HepG2 (cell line): ENCODE results near the gene CYP46A1. TPM values are rescaled to one million over a fixed set of nuclear protein-coding genes. Genes with fewer than 3 reads are reported as not detected.

Source experiments
- ATAC-seq: fragments of 200-7000 bp; cut with Tn5 transposase; 3 replicates; pipeline ENCODE4 v1.9.1; 2020; ENCODE audit warnings: mild to moderate bottlenecking, moderate library complexity
- BruUV-seq: library from RNA; stranded (reverse); fragments of 400-500 nt; replicated peaks from 2 replicates; lab custom pipeline; 2021; lab: Mats Ljungman, UMichigan
- CTCF ChIA-PET: fragments of 300-600 bp; formaldehyde crosslinking; extraction: SDS; loops from one replicate; lab custom pipeline; 2021; ENCODE audit warnings: low total read pairs, inconsistent platforms, low intra/inter-chr PET ratio; lab: Yijun Ruan, JAX
- POLR2A ChIA-PET: fragments of 350-600 bp; sonication (Branson Sonifier 250); formaldehyde crosslinking; loops from one replicate; lab custom pipeline; 2020; ENCODE audit warnings: antibody characterized with exemption, inconsistent platforms; lab: Yijun Ruan, JAX
- DNase-seq: peaks from one replicate; pipeline ENCODE4 v3.0.0-alpha.2; 2015; ENCODE audit warnings: low spot score
- FAIRE-seq: peaks from 3 replicates; lab custom pipeline; 2011; peaks lifted over from hg19 to GRCh38; lab: Jason Lieb, UNC
- H2AFZ ChIP-seq: one replicate; pipeline ENCODE4 v1.6.1; 2011; ENCODE audit warnings: low read length, inconsistent platforms
- H3K27ac ChIP-seq: fragments of 300-600 bp; 3 replicates; pipeline ENCODE4 v1.8.0; 2011; ENCODE audit warnings: mixed run types, mild to moderate bottlenecking, mixed read lengths, low read length, inconsistent platforms; ENCODE audit not compliant: insufficient read depth; ENCODE audit errors: extremely low read length
- H3K27me3 ChIP-seq, 2 experiments: fragments of 200-600 bp in 1 of 2; 2 replicates in 1 of 2; 3 replicates in 1 of 2; pipeline versions ENCODE4 v1.6.0 to v1.8.0; 2011; ENCODE audit warnings: low read length in 2 of 2, mild to moderate bottlenecking in 2 of 2, moderate library complexity in 2 of 2, inconsistent platforms in 1 of 2; ENCODE audit not compliant: insufficient read depth in 2 of 2, control insufficient read depth in 1 of 2
- H3K36me3 ChIP-seq, 2 experiments: fragments of 200-600 bp in 1 of 2; replicated peaks in 1 of 2; 2 replicates in 1 of 2; 3 replicates in 1 of 2; pipeline versions ENCODE4 v1.5.1 to v1.8.0; 2011; ENCODE audit warnings: low read length in 2 of 2, inconsistent platforms in 1 of 2; ENCODE audit not compliant: insufficient read depth in 2 of 2, control insufficient read depth in 1 of 2
- H3K4me1 ChIP-seq: 2 replicates; pipeline ENCODE4 v1.5.1; 2012; ENCODE audit warnings: low read length, inconsistent platforms; ENCODE audit not compliant: insufficient read depth
- H3K4me2 ChIP-seq: 2 replicates; pipeline ENCODE4 v1.6.0; 2011; ENCODE audit warnings: low read depth, low read length, inconsistent platforms
- H3K4me3 ChIP-seq, 3 experiments: fragments of 200-600 bp in 1 of 3; sonication (generic), shearing (Covaris generic) in 1 of 3; replicated peaks in 1 of 3; 2 replicates each; pipeline ENCODE4 v1.5.1; 2011 to 2016; ENCODE audit warnings: low read length in 3 of 3, inconsistent platforms in 2 of 3, low read depth in 2 of 3, mild to moderate bottlenecking in 2 of 3, control low read depth in 1 of 3, mixed read lengths in 1 of 3; ENCODE audit not compliant: insufficient read depth in 1 of 3
- H3K79me2 ChIP-seq: one replicate; pipeline ENCODE4 v1.6.1; 2011; ENCODE audit warnings: low read length, inconsistent platforms; ENCODE audit not compliant: insufficient read depth
- H3K9ac ChIP-seq: 2 replicates; pipeline ENCODE4 v1.6.0; 2011; ENCODE audit warnings: mild to moderate bottlenecking, low read depth, low read length, inconsistent platforms; ENCODE audit not compliant: insufficient read depth
- H3K9me3 ChIP-seq: 2 replicates; pipeline ENCODE4 v1.5.1; 2012; ENCODE audit warnings: mild to moderate bottlenecking, low read length
- H4K20me1 ChIP-seq: 2 replicates; pipeline ENCODE4 v1.6.0; 2011; ENCODE audit warnings: inconsistent platforms, mild to moderate bottlenecking, low read length, moderate library complexity; ENCODE audit not compliant: insufficient read depth
- CEBPB ChIP-seq: IDR thresholded peaks from 2 replicates; pipeline ENCODE4 v1.6.1; 2011; ENCODE audit warnings: low read depth, low read length, improper control_type of control experiment, borderline replicate concordance
- HMGA1 ChIP-seq: sonication (generic); formaldehyde crosslinking; conservative IDR thresholded peaks from 2 replicates; pipeline ENCODE4 v1.4.0; 2020; ENCODE audit warnings: missing genetic modification reagents
- MAF1 ChIP-seq: sonication (generic); formaldehyde crosslinking; IDR thresholded peaks from 2 replicates; pipeline ENCODE4 v1.5.0; 2020; ENCODE audit warnings: missing genetic modification reagents, borderline replicate concordance
- PHF21A ChIP-seq: sonication (generic); formaldehyde crosslinking; IDR thresholded peaks from 2 replicates; pipeline ENCODE4 v1.5.0; 2020; ENCODE audit warnings: mild to moderate bottlenecking, missing genetic modification reagents
- POLR2AphosphoS5 ChIP-seq: IDR thresholded peaks from 2 replicates; pipeline ENCODE4 v1.6.1; 2012; ENCODE audit warnings: low read depth, low read length
- SMAD1 ChIP-seq: sonication (generic); formaldehyde crosslinking; IDR thresholded peaks from 2 replicates; pipeline ENCODE4 v1.4.0; 2020; ENCODE audit warnings: missing genetic modification reagents, low read depth, mild to moderate bottlenecking, borderline replicate concordance
- TCF7L2 ChIP-seq: IDR thresholded peaks from 2 replicates; pipeline ENCODE4 v1.6.1; 2011; ENCODE audit warnings: mild to moderate bottlenecking, low read depth, low read length, moderate library complexity
- ZNF629 ChIP-seq: sonication (generic); formaldehyde crosslinking; conservative IDR thresholded peaks from 2 replicates; pipeline ENCODE4 v1.5.0; 2020; ENCODE audit warnings: missing genetic modification reagents
- ZNF703 ChIP-seq: sonication (generic); formaldehyde crosslinking; IDR thresholded peaks from 2 replicates; pipeline ENCODE4 v1.5.1; 2020; ENCODE audit warnings: missing genetic modification reagents, mild to moderate bottlenecking, moderate library complexity, borderline replicate concordance
- ZNF878 ChIP-seq: sonication (generic); formaldehyde crosslinking; IDR thresholded peaks from 2 replicates; pipeline ENCODE4 v1.8.1; 2023; ENCODE audit warnings: mild to moderate bottlenecking, missing genetic modification reagents, moderate library complexity
- ZSCAN25 ChIP-seq: sonication (generic); formaldehyde crosslinking; IDR thresholded peaks from 2 replicates; pipeline ENCODE4 v1.8.0; 2022; ENCODE audit warnings: mild to moderate bottlenecking, missing genetic modification reagents
- WGBS: methylation state at CpG from one replicate; pipeline ENCODE4 v1.1.6; 2017; ENCODE audit warnings: low lambda C conversion rate; 5-methylcytosine and 5-hydroxymethylcytosine counted together
- in situ Hi-C: cut with HindIII; loops from 2 replicates; pipeline ENCODE4 v1.10.0; 2017; ENCODE audit warnings: low pct_unique_long_range_greater_than_20kb; ENCODE audit not compliant: extremely low pct_ligation_motif_present
- intact Hi-C: fragments of 100-400 bp; cut with micrococcal nuclease; formaldehyde crosslinking; loops from one replicate; pipeline ENCODE4 v1.10.0; 2022; ENCODE audit not compliant: unreplicated experiment
- polyA plus RNA-seq, 8 experiments: library from polyadenylated mRNA; depleted of rRNA in 3 of 8; stranded (reverse) in 7 of 8; unstranded in 1 of 8; fragments of >200 nt; fragmentation: Illumina TruSeq in 4 of 8; extraction: Trizol in 4 of 8; gene quantifications; 2 replicates each; pipeline versions ENCODE4 v1.2.1 to v1.2.3, GENCODE V29; 2011 to 2016; ENCODE audit warnings: low read depth in 4 of 8, missing spikeins in 1 of 8, mixed read lengths in 1 of 8; ENCODE audit not compliant: insufficient read depth in 1 of 8
- total RNA-seq, 5 experiments: library from RNA; depleted of rRNA; stranded (reverse); fragments of >200 nt; fragmentation: Illumina TruSeq; extraction: Trizol; gene quantifications; 2 replicates each; pipeline ENCODE4 v1.2.3, GENCODE V29; 2016; ENCODE audit warnings: low read depth in 1 of 5
- TF ChIP-seq, protein P1 (sequence below): IDR thresholded peaks from 2 replicates; pipeline ENCODE4 v1.6.1; 2016; ENCODE audit warnings: low read depth, control low read depth

Gene CYP46A1
- total and polyA plus RNA-seq, 2 of the 13 experiments (the other 11 are each of a cell fraction or from before 2014, with no cell fraction given) = not detected

GRCh38 chr14:99728981-99729451 is 44.9 kb downstream of the CYP46A1 start:
- Histone ChIP-seq H2AFZ (no peak overlapping the region), H3K79me2 (no peaks in the 10 kb centered on the region), H3K4me1 (peaks cover 42% of the 10 kb centered on the region), H3K36me3 (no peaks in the 10 kb centered on the region), H3K4me3 (no peak overlapping the region), H3K27me3 (peaks cover 6 to 37% of the 10 kb centered on the region in 2 experiments), H3K4me2 (no peak overlapping the region)
- FAIRE-seq (no peak), ATAC-seq (no peak)
- POLR2A ChIA-PET = no interaction called here
- CTCF ChIA-PET = interaction anchor here (2.2 kb wide), 1 partner anchor 156 kb away, joined by 26 read pairs; no protein-coding TSS in a partner anchor
- no peak for TF ChIP-seq ZNF703
- peak; percentile 44; the same call in 1 of the 2 replicates for TF ChIP-seq ZNF629 (CRISPR knock-in tag)
- TF ChIP-seq PHF21A (CRISPR knock-in tag) = no peak
- no peak for TF ChIP-seq ZSCAN25
- TF ChIP-seq MAF1 (CRISPR knock-in tag) = no peak
- TF ChIP-seq, all 625 proteins: peak for 1
- in situ Hi-C loops (no loop called here), intact Hi-C loops (no loop called here)
- no peak overlapping the region for H3K27ac ChIP-seq
- no CpG with 5 or more reads among the region's 4 CpGs for WGBS
- DNase-seq = no peak
- no peaks in the 10 kb centered on the region for H4K20me1 ChIP-seq
- H3K9ac ChIP-seq = no peak overlapping the region
- H3K9me3 ChIP-seq = no peaks in the 10 kb centered on the region
- no TSS peak for BruUV-seq

GRCh38 chr14:99729991-99730875 is 46.1 kb downstream of the CYP46A1 start:
- H3K9ac ChIP-seq = no peak overlapping the region; the same call in 1 of the 2 replicates
- no TSS peak for BruUV-seq
- peaks cover 8 to 43% of the 10 kb centered on the region in 2 experiments for H3K27me3 ChIP-seq
- peak overlapping the region; percentile 65 for H3K27ac ChIP-seq
- H3K9me3 ChIP-seq = no peaks in the 10 kb centered on the region
- H3K4me2 ChIP-seq = peak overlapping the region; percentile 65
- 0% methylated on average over 10 of the region's 75 CpGs for WGBS
- intact Hi-C loops (loop anchor here (1.0 kb wide), 2 partner anchors 62 to 155 kb away; no protein-coding TSS in a partner anchor), in situ Hi-C loops (loop anchor here (5.0 kb wide), 1 partner anchor 157 kb away; no protein-coding TSS in a partner anchor)
- H4K20me1 ChIP-seq = no peaks in the 10 kb centered on the region
- no peak overlapping the region for H2AFZ ChIP-seq
- H3K4me1 ChIP-seq = peaks cover 49% of the 10 kb centered on the region
- no peaks in the 10 kb centered on the region for H3K36me3 ChIP-seq
- ChIA-PET POLR2A (interaction anchor here (0.6 to 1.1 kb wide), 2 partner anchors 31 to 46 kb away, joined by 3 to 4 read pairs; partner anchors contain the start of gene CYP46A1), CTCF (interaction anchor here (0.9 to 2.2 kb wide), 4 partner anchors 48 to 155 kb away, joined by 3 to 26 read pairs (median 8); partner anchors contain the start of gene EML1)
- peak overlapping the region; percentile 51 to 71 (median 63); a peak in 5 of 6 replicates for H3K4me3 ChIP-seq
- DNase-seq (peak; percentile 93), ATAC-seq (peak; percentile 90), FAIRE-seq (peak; percentile 80)
- H3K79me2 ChIP-seq = no peaks in the 10 kb centered on the region
- TF ChIP-seq CEBPB (no peak), TCF7L2 (no peak), POLR2AphosphoS5 (no peak), MAF1 (CRISPR knock-in tag) (no peak), ZNF878 (no peak), HMGA1 (CRISPR knock-in tag) (no peak), SMAD1 (0 out of 2 replicates have a peak, but pooled peaks have one; percentile 41)
- TF ChIP-seq, protein P1, sequence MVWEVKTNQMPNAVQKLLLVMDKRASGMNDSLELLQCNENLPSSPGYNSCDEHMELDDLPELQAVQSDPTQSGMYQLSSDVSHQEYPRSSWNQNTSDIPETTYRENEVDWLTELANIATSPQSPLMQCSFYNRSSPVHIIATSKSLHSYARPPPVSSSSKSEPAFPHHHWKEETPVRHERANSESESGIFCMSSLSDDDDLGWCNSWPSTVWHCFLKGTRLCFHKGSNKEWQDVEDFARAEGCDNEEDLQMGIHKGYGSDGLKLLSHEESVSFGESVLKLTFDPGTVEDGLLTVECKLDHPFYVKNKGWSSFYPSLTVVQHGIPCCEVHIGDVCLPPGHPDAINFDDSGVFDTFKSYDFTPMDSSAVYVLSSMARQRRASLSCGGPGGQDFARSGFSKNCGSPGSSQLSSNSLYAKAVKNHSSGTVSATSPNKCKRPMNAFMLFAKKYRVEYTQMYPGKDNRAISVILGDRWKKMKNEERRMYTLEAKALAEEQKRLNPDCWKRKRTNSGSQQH (CRISPR knock-in tag) = no peak
